Transverse colon (tissue), 4 donors: ENCODE data around the gene DTNBP1. TPM values are rescaled to one million over a fixed set of nuclear protein-coding genes. Genes with fewer than 3 reads are reported as not detected.

Experiments
- DNase-seq: peaks from one replicate; pipeline ENCODE4 v3.0.0-alpha.2; 2019
- H3K27ac ChIP-seq, 4 donors: fragments of 200-600 bp; sonication (generic); 2 replicates each; pipeline ENCODE4 v1.5.1; 2016 to 2018; ENCODE audit warnings: inconsistent platforms in 4 of 4
- H3K27me3 ChIP-seq: fragments of 200-600 bp; sonication (generic); 2 replicates; pipeline ENCODE4 v1.5.1; 2017; ENCODE audit warnings: inconsistent platforms
- H3K36me3 ChIP-seq, 4 donors: fragments of 200-600 bp; sonication (generic); 2 replicates each; pipeline ENCODE4 v1.5.1; 2017 to 2019; ENCODE audit warnings: inconsistent platforms in 4 of 4
- H3K4me1 ChIP-seq, 4 donors: fragments of 200-600 bp; sonication (generic); 2 replicates each; pipeline ENCODE4 v1.5.1; 2017 to 2020; ENCODE audit warnings: inconsistent platforms in 4 of 4
- H3K4me3 ChIP-seq, 4 donors: fragments of 200-600 bp; sonication (generic); 1 replicate in 1 of 4; 2 replicates in 3 of 4; pipeline versions ENCODE4 v1.5.1 to v1.6.1; 2017 to 2019; ENCODE audit warnings: inconsistent platforms in 4 of 4
- H3K9me3 ChIP-seq, 2 donors: fragments of 200-600 bp; sonication (generic); 2 replicates each; pipeline ENCODE4 v1.5.1; 2017 to 2019; ENCODE audit warnings: inconsistent platforms in 2 of 2
- EP300 ChIP-seq: sonication (generic); formaldehyde crosslinking; IDR thresholded peaks from one replicate; pipeline ENCODE4 v1.6.1; 2017; ENCODE audit warnings: antibody characterized with exemption, low read depth
- POLR2A ChIP-seq: fragments of 450-650 bp; IDR thresholded peaks from one replicate; pipeline ENCODE4 v1.6.1; 2016; ENCODE audit warnings: antibody characterized with exemption, mild to moderate bottlenecking, moderate library complexity
- POLR2AphosphoS5 ChIP-seq, 3 donors: sonication (generic); formaldehyde crosslinking; IDR thresholded peaks; one replicate each; pipeline ENCODE4 v1.6.1; 2016; ENCODE audit warnings: antibody characterized with exemption in 3 of 3
- WGBS, 2 donors: methylation state at CpG; one replicate each; pipeline ENCODE4 v1.1.5; 2018; ENCODE audit warnings: low coverage in 1 of 2; 5-methylcytosine and 5-hydroxymethylcytosine counted together
- in situ Hi-C, 4 donors: fragments of 200-750 bp; cut with MboI; loops; one replicate each; pipeline versions ENCODE4 v1.15.0 to v1.15.1; 2017; ENCODE audit warnings: low sequenced_read_pairs in 3 of 4, low pct_ligation_motif_present in 1 of 4, low pct_unique_long_range_greater_than_20kb in 1 of 4
- intact Hi-C: fragments of 100-400 bp; cut with DNase I; formaldehyde crosslinking; loops from one replicate; pipeline ENCODE4 v1.15.1; 2023; ENCODE audit warnings: low total_unique reads
- total RNA-seq, 4 donors: library from RNA; depleted of rRNA; stranded (reverse); fragments of >200 nt; gene quantifications; one replicate each; pipeline ENCODE4 v1.1.0, GENCODE V29; 2016
- TF ChIP-seq, protein P1 (sequence below), 5 experiments: fragments of 200-600 bp in 3 of 5; fragments of 450-650 bp in 2 of 5; sonication (generic) in 3 of 5; IDR thresholded peaks; 1 replicate in 2 of 5; 2 replicates in 3 of 5; pipeline ENCODE4 v1.5.1; 2016 to 2017; ENCODE audit warnings: antibody characterized with exemption in 5 of 5, inconsistent platforms in 3 of 5, mild to moderate bottlenecking in 2 of 5, moderate library complexity in 1 of 5

Gene DTNBP1, protein sequence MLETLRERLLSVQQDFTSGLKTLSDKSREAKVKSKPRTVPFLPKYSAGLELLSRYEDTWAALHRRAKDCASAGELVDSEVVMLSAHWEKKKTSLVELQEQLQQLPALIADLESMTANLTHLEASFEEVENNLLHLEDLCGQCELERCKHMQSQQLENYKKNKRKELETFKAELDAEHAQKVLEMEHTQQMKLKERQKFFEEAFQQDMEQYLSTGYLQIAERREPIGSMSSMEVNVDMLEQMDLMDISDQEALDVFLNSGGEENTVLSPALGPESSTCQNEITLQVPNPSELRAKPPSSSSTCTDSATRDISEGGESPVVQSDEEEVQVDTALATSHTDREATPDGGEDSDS
- 10 to 100 TPM in 3 of 4 donors, 1 to 10 TPM in 1; 6.0 to 20.3 (median 16.0) TPM for total RNA-seq

DNA sequence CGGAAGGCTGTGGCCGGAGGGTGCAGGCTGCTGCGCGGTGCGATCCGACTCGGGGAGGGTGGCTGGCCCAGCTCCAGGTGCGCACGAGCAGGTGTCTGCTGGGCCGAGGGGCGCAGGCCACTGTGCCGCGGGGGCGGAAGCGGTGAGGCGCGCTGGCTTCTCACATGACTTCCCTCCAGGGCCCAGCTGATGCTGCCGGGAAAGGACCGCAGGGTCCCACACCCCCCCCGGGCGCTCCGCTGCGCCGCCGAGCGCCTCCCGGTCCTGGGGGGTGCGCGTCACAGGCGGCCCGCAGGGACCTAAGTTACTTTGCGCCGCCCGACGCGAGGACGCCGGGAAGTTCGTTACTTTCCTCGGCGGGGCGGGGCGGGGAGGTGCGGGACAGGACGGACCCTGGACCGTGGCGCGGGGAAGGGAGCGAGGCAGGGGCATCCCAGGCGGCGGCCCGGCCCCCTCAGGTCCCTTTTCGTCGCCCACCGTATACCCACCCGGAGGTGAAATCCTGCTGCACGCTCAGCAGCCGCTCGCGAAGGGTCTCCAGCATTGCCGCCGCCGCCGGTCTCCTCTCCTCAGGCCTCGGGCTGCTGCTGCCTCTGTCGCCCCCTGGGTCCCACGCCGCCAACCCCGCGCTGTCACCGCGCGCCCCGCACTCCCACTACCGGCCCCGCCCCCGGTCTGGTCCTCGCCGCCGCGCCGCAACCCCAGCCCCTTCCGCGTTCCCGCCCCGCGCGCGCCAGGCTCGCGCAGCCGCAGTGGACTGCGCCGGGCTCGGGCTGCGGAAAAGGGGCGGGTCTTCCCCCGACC is at the start of gene DTNBP1:
TSS of gene DTNBP1 (minus strand) at position 703 of the 804 bp plus-strand sequence. CDS start at position 544, 159 bp downstream.
- peak within 1 kb of the TSS; percentile 68 to 100 (median 90) for H3K4me3 ChIP-seq
- in situ Hi-C loops, result no loop called here
- WGBS, 2 donors, result 1% methylated on average over 33 of the region's 98 CpGs; no CpG with 5 or more reads in 1 of the 2 donors

DNA sequence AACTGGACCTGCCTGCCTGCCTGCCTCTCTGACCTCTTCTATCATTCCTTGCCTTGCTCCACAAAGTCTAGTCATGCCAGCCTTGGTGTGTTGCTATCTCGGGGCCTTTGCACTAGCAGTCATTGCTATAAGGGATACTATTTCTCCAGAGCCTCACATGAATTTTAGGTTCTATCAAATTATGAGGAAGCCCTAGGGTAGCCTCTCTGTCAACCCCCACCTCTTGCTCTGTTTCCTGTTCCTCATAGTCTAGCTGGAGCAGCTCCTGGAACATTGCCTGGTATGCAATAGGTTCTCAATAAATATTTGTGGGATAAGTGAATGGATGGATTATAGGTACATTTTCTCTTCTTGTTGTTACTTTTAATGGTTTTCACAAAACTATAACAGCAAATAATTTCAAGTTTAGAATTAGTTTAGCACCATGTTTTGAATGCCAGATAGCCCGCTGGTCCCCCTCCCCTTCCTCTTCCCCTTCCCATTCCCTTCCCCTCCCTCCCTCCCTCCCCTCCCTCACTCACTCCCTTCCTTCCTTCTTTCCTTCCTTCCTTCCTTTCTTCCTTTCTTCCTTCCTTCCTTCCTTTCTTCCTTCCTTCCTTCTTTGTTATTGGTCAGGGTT is 46.9 kb upstream of the DTNBP1 start:
- 89 to 100% methylated on average over 2 of the region's 2 CpGs for WGBS, 2 donors
- Histone ChIP-seq H3K9me3 (no peaks in the 10 kb centered on the region), H3K27me3 (no peaks in the 10 kb centered on the region), H3K36me3 (no peaks in the 10 kb centered on the region), H3K4me1 (no peaks in the 10 kb centered on the region), H3K27ac (no peak overlapping the region), H3K4me3 (no peak overlapping the region)
- DNase-seq, result no peak
- intact Hi-C loops (no loop called here), in situ Hi-C loops (no loop called here)
- TF ChIP-seq EP300 (no peak), POLR2A (no peak), POLR2AphosphoS5 (IDR thresholded peaks at IDR 0.05) (no peak)
- TF ChIP-seq, protein P1, sequence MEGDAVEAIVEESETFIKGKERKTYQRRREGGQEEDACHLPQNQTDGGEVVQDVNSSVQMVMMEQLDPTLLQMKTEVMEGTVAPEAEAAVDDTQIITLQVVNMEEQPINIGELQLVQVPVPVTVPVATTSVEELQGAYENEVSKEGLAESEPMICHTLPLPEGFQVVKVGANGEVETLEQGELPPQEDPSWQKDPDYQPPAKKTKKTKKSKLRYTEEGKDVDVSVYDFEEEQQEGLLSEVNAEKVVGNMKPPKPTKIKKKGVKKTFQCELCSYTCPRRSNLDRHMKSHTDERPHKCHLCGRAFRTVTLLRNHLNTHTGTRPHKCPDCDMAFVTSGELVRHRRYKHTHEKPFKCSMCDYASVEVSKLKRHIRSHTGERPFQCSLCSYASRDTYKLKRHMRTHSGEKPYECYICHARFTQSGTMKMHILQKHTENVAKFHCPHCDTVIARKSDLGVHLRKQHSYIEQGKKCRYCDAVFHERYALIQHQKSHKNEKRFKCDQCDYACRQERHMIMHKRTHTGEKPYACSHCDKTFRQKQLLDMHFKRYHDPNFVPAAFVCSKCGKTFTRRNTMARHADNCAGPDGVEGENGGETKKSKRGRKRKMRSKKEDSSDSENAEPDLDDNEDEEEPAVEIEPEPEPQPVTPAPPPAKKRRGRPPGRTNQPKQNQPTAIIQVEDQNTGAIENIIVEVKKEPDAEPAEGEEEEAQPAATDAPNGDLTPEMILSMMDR (IDR thresholded peaks at IDR 0.05), result no peak

More for the DNA sequence above, at the start of gene DTNBP1:
- peaks cover 5 to 17% (median 14%) of the 10 kb centered on the region in 4 donors for H3K4me1 ChIP-seq
- no peaks in the 10 kb centered on the region for H3K36me3 ChIP-seq
- no peaks in the 10 kb centered on the region for H3K27me3 ChIP-seq
- TF ChIP-seq, protein P1 (IDR thresholded peaks at IDR 0.05), result peak in 1 of 5 experiments; percentile 4
- TF ChIP-seq EP300 (no peak), POLR2AphosphoS5 (IDR thresholded peaks at IDR 0.05) (peak; percentile 15 to 79 (median 65)), POLR2A (peak; percentile 57)
- no peaks in the 10 kb centered on the region for H3K9me3 ChIP-seq
- intact Hi-C loops, result no loop called here
- peak within 1 kb of the TSS; percentile 88 to 95 (median 92) for H3K27ac ChIP-seq
- peak; percentile 89 for DNase-seq

DNA sequence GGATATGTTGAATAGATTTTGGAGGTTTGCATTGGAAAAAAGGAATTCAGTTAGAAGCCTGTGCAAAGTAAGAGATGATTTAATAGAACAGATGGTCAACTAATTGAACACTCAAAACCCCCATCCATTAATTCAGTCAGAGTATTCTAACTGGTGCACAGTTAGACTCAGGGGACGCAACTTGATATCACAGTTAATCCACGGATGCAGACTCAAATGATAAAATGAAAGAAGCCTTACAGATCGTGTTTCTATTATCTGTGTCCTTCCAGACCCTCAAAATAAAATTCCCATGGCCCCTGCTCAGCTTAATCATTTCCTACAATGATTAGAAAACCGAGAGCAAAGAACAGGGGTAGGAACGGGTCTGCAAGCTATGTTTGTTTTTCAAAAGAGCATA is 45.4 kb upstream of the DTNBP1 start:
- in situ Hi-C loops (no loop called here), intact Hi-C loops (no loop called here)
- no peaks in the 10 kb centered on the region for H3K36me3 ChIP-seq
- peaks cover 4 to 8% of the 10 kb centered on the region in 2 donors for H3K9me3 ChIP-seq
- no peaks in the 10 kb centered on the region for H3K4me1 ChIP-seq
- no peak overlapping the region for H3K4me3 ChIP-seq
- no peaks in the 10 kb centered on the region for H3K27me3 ChIP-seq
- no peak for TF ChIP-seq POLR2AphosphoS5 (IDR thresholded peaks at IDR 0.05)
- no peak for TF ChIP-seq POLR2A
- TF ChIP-seq, protein P1 (IDR thresholded peaks at IDR 0.05), result no peak
- TF ChIP-seq EP300, result no peak
- H3K27ac ChIP-seq, result no peak overlapping the region
- no peak for DNase-seq
- 71 to 78% methylated on average over 3 to 5 of the region's 5 CpGs for WGBS, 2 donors

DNA sequence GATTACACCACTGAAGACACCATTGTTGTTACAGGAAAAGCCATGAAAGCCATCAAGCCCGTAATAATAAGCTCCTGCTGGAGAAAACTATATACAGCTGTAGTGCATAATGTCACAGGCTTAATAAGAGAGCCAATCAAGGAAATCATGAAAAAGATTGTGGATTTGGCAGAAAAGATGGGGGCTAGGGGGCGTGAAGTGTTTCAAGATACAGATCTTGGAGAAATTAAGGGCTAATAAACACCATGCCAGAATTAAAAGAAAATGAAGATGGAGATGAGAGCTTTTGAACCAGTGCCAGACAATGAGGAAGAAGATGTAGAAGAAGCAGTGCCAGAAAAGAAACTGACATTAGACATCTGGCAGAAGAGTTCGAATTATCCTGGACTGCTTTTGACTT is 43.2 kb upstream of the DTNBP1 start:
- DNase-seq, result no peak
- whole genome bisulfite sequencing, 2 donors, result 43 to 49% methylated on average over 2 to 3 of the region's 3 CpGs
- in situ Hi-C loops (no loop called here), intact Hi-C loops (no loop called here)
- Histone ChIP-seq H3K36me3 (no peaks in the 10 kb centered on the region), H3K27ac (no peak overlapping the region), H3K4me1 (no peaks in the 10 kb centered on the region), H3K4me3 (no peak overlapping the region), H3K27me3 (no peaks in the 10 kb centered on the region), H3K9me3 (peaks cover 6 to 10% of the 10 kb centered on the region in 2 donors)
- no peak for TF ChIP-seq POLR2A
- TF ChIP-seq POLR2AphosphoS5 (IDR thresholded peaks at IDR 0.05), result no peak
- TF ChIP-seq, protein P1 (IDR thresholded peaks at IDR 0.05), result no peak
- no peak for TF ChIP-seq EP300
